GM10266 (cell line): ENCODE measurements around the gene GRIN2C.

Experiments used
- DNase-seq: peaks from one replicate; pipeline ENCODE4 v3.0.0; 2012; ENCODE audit errors: extremely low spot score
- TF ChIP-seq, protein P1 (sequence below): IDR thresholded peaks from 2 replicates; pipeline ENCODE4 v1.5.1; 2012; ENCODE audit warnings: mild to moderate bottlenecking, low read depth; ENCODE audit not compliant: control insufficient read depth, insufficient read depth; ENCODE audit errors: missing control alignments

Gene GRIN2C

GRCh38 chr17:74890554-74890953, 30.9 kb upstream of the GRIN2C start:
- TF ChIP-seq, protein P1, sequence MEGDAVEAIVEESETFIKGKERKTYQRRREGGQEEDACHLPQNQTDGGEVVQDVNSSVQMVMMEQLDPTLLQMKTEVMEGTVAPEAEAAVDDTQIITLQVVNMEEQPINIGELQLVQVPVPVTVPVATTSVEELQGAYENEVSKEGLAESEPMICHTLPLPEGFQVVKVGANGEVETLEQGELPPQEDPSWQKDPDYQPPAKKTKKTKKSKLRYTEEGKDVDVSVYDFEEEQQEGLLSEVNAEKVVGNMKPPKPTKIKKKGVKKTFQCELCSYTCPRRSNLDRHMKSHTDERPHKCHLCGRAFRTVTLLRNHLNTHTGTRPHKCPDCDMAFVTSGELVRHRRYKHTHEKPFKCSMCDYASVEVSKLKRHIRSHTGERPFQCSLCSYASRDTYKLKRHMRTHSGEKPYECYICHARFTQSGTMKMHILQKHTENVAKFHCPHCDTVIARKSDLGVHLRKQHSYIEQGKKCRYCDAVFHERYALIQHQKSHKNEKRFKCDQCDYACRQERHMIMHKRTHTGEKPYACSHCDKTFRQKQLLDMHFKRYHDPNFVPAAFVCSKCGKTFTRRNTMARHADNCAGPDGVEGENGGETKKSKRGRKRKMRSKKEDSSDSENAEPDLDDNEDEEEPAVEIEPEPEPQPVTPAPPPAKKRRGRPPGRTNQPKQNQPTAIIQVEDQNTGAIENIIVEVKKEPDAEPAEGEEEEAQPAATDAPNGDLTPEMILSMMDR, result no peak
- DNase-seq, result no peak

DNA sequence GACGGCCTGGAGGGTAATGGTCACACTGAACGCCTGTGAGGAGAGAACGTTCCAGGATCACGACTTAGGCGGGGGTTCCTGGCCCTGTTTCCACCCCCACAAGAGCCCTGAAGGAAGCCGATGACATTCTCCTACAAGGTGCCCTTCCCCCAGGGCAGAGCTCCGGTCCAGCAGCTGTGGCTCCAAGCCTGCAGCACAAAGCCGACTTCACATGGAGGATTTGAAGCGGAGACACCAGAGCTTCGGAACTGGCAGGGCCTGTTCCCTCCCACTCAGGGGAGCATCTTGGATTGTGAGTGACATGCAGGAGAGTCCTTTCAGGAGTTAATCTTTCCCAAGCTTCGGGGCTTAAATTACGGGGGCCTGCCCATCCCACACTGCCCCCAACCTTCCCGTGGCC, 28.8 kb upstream of the GRIN2C start:
- TF ChIP-seq, protein P1, result no peak
- DNase-seq, result no peak

- DNase-seq, result no peak
- TF ChIP-seq, protein P1, result no peak
Observed at GRCh38 chr17:74883241-74883745, 23.6 kb upstream of the GRIN2C start.

DNA sequence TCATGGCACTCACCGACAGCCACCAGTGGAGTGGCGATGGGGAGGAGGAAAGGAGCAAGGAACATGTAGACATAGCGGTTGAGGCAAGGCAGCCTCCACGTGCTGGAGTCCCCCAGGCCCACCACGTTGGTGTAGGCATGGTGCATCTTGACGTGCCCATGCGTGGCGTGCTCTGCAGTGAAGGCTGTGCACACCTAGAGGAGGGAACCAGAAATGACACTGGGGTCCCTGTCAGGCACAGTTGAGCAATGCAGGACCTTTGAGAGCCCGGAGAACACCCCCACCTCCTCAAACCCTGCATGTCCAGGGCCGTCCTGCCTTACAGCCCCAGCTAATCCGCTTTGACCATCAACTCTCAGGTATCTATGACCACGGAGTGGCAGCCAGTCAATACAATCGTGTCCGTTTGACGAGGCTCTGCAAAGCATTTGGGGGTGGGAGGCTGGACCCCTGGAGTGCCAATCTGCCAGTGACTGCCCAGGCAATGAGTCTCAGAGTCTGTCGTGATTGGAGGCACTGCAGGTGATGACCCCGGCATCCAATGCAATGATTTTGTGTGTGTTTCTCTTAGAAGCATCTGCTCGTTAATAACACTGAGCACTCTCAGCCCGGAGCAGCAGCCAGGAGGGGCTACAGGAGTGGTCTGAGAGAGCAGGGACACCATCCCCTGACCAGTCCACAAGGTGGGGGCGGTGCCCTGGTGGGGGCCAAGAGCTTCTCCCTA, 23.0 kb upstream of the GRIN2C start:
- DNase-seq, result no peak
- TF ChIP-seq, protein P1, result no peak

- no peak for DNase-seq
- TF ChIP-seq, protein P1, result no peak
Observed at GRCh38 chr17:74881073-74881472, 21.4 kb upstream of the GRIN2C start.

DNA sequence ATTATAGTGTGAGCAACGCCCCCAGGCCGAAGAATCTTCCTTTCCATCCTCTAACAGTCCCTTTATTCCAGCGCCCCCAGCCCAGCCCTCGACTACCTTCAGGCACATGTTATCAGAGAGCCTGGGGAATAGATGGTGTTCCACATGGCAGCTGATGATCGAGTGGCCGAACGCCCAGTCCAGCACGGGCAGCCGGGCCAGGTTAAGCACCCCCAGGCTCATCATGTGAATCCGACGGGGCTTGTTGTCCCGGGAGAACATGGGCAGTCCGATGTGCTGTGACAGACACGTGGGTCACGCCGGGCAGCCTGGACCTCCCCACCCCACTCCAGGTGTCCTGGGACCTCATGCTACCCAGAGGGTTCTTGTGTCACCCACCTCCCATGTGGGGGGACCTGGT, 19.6 kb upstream of the GRIN2C start:
- TF ChIP-seq, protein P1, result no peak
- no peak for DNase-seq

DNA sequence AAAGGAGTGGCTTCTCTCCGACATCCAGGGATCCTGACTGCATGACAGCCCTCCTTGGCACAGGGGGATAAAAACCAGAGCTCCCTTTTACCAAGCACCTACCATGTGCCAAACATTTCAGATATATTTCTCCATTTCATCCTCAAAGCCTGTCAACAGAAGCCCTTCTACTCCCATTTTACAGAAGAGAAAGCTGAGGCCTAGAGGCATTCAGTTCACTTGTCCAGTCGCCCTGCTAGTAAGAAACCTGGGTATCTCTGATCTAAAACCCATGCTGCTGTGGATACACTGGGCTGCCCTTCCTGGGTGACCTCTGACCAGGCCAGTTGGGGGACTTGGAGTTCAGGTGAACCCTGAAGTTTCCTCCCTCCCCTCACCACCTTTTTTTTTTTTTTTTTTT, 19.0 kb upstream of the GRIN2C start:
- no peak for DNase-seq

More for the DNA sequence above, 19.0 kb upstream of the GRIN2C start:
- TF ChIP-seq, protein P1, result no peak
